Natural killer cell (primary cell): ENCODE results near the gene IMMT. TPM values are rescaled to one million over a fixed set of nuclear protein-coding genes. Genes with fewer than 3 reads are reported as not detected.

Experiments used
- ATAC-seq, 3 donors: fragments of 150-1000 bp in 2 of 3; fragments of 200-7000 bp in 1 of 3; cut with Tn5 transposase; 1 replicate in 1 of 3; 2 replicates in 2 of 3; pipeline ENCODE4 v1.10.0; 2021; ENCODE audit warnings: mild to moderate bottlenecking in 2 of 3, moderate library complexity in 2 of 3
- DNase-seq, 2 donors: peaks; one replicate each; pipeline versions ENCODE4 v3.0.0 to v3.0.0-alpha.2; 2013 to 2021; ENCODE audit warnings: mixed read lengths in 1 of 2
- H3K27ac ChIP-seq: one replicate; pipeline ENCODE4 v1.5.1; 2013; ENCODE audit warnings: mild to moderate bottlenecking, low read length
- H3K27me3 ChIP-seq: one replicate; pipeline ENCODE4 v1.6.1; 2013; ENCODE audit warnings: low read length; ENCODE audit not compliant: control insufficient read depth, insufficient read depth
- H3K36me3 ChIP-seq: one replicate; pipeline ENCODE4 v1.6.1; 2013; ENCODE audit warnings: low read length; ENCODE audit not compliant: control insufficient read depth, insufficient read depth
- H3K4me1 ChIP-seq: one replicate; pipeline ENCODE4 v1.6.1; 2013; ENCODE audit warnings: low read length; ENCODE audit not compliant: control insufficient read depth, insufficient read depth
- H3K4me3 ChIP-seq: one replicate; pipeline ENCODE4 v1.5.1; 2013; ENCODE audit warnings: low read length
- H3K9me3 ChIP-seq: one replicate; pipeline ENCODE4 v1.6.1; 2013; ENCODE audit warnings: low read length; ENCODE audit not compliant: control insufficient read depth, insufficient read depth
- H3K27ac Mint-ChIP-seq, 2 donors: one replicate each; pipeline ENCODE4 v1.8.0; 2022; ENCODE audit warnings: mild to moderate bottlenecking in 2 of 2, mixed read lengths in 2 of 2, moderate library complexity in 1 of 2
- H3K27me3 Mint-ChIP-seq, 2 donors: one replicate each; pipeline ENCODE4 v1.8.0; 2022; ENCODE audit warnings: low read depth in 2 of 2, mixed read lengths in 2 of 2
- H3K36me3 Mint-ChIP-seq: one replicate; pipeline ENCODE4 v1.8.0; 2022; ENCODE audit warnings: mixed read lengths
- H3K4me1 Mint-ChIP-seq, 2 donors: one replicate each; pipeline ENCODE4 v1.8.0; 2022; ENCODE audit warnings: mixed read lengths in 2 of 2
- H3K4me3 Mint-ChIP-seq: one replicate; pipeline ENCODE4 v1.8.0; 2022; ENCODE audit warnings: mild to moderate bottlenecking, moderate library complexity, mixed read lengths
- H3K9me3 Mint-ChIP-seq, 2 donors: one replicate each; pipeline ENCODE4 v1.8.0; 2022; ENCODE audit warnings: mixed read lengths in 2 of 2
- WGBS: methylation state at CpG from one replicate; pipeline ENCODE4 v1.1.7; 2013; ENCODE audit warnings: missing lambda C conversion rate; ENCODE audit not compliant: insufficient coverage; 5-methylcytosine and 5-hydroxymethylcytosine counted together
- intact Hi-C: fragments of 100-400 bp; cut with micrococcal nuclease; formaldehyde crosslinking; loops from one replicate; pipeline ENCODE4 v1.14.2; 2022
- total RNA-seq, 4 donors: library from RNA; stranded (reverse); fragments of 120-200 nt in 1 of 4; gene quantifications; one replicate each; pipeline versions ENCODE4 v1.2.3 to v1.2.4, GENCODE V29; 2013 to 2022
- TF ChIP-seq, protein P1 (sequence below): fragments of 200-600 bp; IDR thresholded peaks from one replicate; pipeline ENCODE4 v1.8.0; 2022; ENCODE audit warnings: antibody characterized with exemption

IMMT gene
- total RNA-seq, 3 donors from 2014 or later (not counting 1 experiment from before 2014, with no cell fraction given): 54.5 to 62.6 (median 59.0) TPM

DNA sequence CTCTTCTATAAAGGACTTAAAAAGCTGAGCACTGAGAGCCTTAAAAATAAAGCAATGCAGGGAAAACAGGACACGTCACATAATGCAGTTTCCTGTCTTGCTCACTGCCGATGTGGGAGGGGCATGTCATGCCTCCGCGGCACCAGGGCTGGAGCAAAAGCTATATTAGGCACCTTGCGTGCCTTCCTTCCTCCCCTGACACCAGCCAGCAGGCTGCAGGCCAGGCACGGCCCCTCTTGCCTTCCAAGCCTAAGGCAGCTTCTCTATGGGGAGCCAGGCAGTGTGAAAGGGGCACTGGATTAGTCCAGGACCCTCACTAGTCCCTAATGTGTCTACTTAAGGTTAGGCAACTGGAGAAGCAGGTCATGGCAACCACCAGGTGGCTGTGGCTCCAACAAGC is 30.3 kb upstream of the IMMT start:
- H3K4me1 ChIP-seq: peaks cover 4% of the 10 kb centered on the region
- whole genome bisulfite sequencing: 9% methylated on average over 6 of the region's 6 CpGs
- TF ChIP-seq, protein P1, sequence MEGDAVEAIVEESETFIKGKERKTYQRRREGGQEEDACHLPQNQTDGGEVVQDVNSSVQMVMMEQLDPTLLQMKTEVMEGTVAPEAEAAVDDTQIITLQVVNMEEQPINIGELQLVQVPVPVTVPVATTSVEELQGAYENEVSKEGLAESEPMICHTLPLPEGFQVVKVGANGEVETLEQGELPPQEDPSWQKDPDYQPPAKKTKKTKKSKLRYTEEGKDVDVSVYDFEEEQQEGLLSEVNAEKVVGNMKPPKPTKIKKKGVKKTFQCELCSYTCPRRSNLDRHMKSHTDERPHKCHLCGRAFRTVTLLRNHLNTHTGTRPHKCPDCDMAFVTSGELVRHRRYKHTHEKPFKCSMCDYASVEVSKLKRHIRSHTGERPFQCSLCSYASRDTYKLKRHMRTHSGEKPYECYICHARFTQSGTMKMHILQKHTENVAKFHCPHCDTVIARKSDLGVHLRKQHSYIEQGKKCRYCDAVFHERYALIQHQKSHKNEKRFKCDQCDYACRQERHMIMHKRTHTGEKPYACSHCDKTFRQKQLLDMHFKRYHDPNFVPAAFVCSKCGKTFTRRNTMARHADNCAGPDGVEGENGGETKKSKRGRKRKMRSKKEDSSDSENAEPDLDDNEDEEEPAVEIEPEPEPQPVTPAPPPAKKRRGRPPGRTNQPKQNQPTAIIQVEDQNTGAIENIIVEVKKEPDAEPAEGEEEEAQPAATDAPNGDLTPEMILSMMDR: no peak
- Mint-ChIP-seq H3K4me1 (no peaks in the 10 kb centered on the region), H3K9me3 (no peaks in the 10 kb centered on the region), H3K27me3 (no peaks in the 10 kb centered on the region), H3K36me3 (no peaks in the 10 kb centered on the region), H3K27ac (no peak overlapping the region), H3K4me3 (no peak overlapping the region)
- H3K9me3 ChIP-seq: no peaks in the 10 kb centered on the region
- H3K27me3 ChIP-seq: no peaks in the 10 kb centered on the region
- peak in 1 of 2 donors; percentile 66 for DNase-seq
- peak in 1 of 3 donors; percentile 35 for ATAC-seq
- intact Hi-C loops: no loop called here
- no peak overlapping the region for H3K27ac ChIP-seq
- no peak overlapping the region for H3K4me3 ChIP-seq
- H3K36me3 ChIP-seq: no peaks in the 10 kb centered on the region

DNA sequence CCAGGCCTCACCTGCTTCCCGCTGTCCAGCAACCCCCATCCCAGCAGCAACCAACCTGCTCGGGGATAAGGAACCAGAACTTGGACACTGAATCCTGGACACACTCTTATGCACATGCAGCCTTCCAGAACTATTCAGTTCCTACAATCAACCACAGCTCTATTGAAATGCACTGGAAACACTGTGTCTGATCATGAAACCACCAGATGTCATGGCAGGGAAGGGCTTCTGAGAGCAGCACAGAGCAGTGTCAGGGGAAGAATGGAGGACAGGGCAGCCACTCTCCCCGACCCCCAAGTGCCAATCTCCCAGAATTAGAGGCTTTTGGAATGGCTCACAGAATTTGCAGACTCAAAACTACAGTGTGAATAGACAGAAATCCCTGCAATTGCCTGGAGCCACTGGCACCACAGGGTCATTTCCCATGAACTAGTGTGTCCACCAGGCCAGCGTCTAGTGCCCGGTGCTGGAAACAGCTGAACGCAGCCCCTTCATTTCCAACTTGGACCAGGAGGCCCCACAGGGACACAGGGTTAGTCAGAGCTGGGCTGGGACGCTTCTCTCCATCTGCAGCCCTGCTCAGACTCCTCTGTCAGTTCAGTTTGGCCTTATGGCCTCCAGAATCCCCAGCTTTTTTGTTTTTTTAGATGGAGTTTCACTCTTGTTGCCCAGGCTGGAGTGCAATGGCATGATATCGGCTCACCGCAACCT is 29.5 kb upstream of the IMMT start:
- Mint-ChIP-seq H3K9me3 (no peaks in the 10 kb centered on the region), H3K27me3 (no peaks in the 10 kb centered on the region), H3K36me3 (no peaks in the 10 kb centered on the region), H3K4me3 (no peak overlapping the region), H3K4me1 (no peaks in the 10 kb centered on the region), H3K27ac (no peak overlapping the region)
- H3K9me3 ChIP-seq: no peaks in the 10 kb centered on the region
- intact Hi-C loops: no loop called here
- H3K4me1 ChIP-seq: peaks cover 4% of the 10 kb centered on the region
- 92% methylated on average over 9 of the region's 9 CpGs for WGBS
- no peak overlapping the region for H3K27ac ChIP-seq
- no peak for DNase-seq
- H3K27me3 ChIP-seq: no peaks in the 10 kb centered on the region
- TF ChIP-seq, protein P1: no peak
- H3K4me3 ChIP-seq: no peak overlapping the region
- no peaks in the 10 kb centered on the region for H3K36me3 ChIP-seq
- no peak for ATAC-seq

DNA sequence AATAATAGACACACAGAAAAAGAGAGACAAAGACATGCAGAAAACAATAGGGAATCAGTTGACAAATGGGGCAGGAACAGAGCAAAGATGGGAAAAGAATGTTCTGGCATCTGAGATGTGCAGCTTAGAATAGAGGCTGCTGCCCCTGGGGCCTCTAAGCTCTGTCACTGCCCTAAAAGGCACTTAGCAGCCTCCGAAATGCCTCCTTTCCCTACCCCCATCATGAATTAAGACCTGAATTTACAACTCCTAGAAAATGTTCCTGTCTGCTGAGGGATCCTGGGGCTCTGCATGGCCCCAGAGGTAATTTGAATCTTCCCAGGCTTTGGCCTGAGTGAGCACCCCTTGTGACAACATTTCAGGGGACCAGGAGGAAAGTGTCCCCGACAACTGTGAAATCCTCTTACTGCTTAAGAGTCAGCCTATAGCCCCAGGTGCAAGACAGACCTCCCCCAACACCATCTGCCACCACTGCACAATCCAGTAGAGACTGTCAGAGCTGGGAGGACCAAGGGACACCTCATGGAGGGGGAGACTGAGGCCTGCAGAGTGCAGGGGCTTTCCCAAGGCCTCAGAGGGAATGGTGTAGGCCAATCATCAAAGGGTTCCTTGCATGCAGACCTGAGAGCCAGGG is 28.8 kb upstream of the IMMT start:
- ATAC-seq: no peak
- WGBS: 93% methylated on average over 2 of the region's 2 CpGs
- Mint-ChIP-seq H3K36me3 (no peaks in the 10 kb centered on the region), H3K27ac (no peak overlapping the region), H3K4me3 (no peak overlapping the region), H3K9me3 (no peaks in the 10 kb centered on the region), H3K27me3 (no peaks in the 10 kb centered on the region), H3K4me1 (no peaks in the 10 kb centered on the region)
- H3K27ac ChIP-seq: no peak overlapping the region
- intact Hi-C loops: no loop called here
- no peak overlapping the region for H3K4me3 ChIP-seq
- DNase-seq: no peak
- no peaks in the 10 kb centered on the region for H3K36me3 ChIP-seq
- TF ChIP-seq, protein P1: no peak
- H3K9me3 ChIP-seq: no peaks in the 10 kb centered on the region
- no peaks in the 10 kb centered on the region for H3K27me3 ChIP-seq
- H3K4me1 ChIP-seq: peaks cover 4% of the 10 kb centered on the region
